Measurements from ENCODE around the gene AUTS2.

The AUTS2 gene

DNA sequence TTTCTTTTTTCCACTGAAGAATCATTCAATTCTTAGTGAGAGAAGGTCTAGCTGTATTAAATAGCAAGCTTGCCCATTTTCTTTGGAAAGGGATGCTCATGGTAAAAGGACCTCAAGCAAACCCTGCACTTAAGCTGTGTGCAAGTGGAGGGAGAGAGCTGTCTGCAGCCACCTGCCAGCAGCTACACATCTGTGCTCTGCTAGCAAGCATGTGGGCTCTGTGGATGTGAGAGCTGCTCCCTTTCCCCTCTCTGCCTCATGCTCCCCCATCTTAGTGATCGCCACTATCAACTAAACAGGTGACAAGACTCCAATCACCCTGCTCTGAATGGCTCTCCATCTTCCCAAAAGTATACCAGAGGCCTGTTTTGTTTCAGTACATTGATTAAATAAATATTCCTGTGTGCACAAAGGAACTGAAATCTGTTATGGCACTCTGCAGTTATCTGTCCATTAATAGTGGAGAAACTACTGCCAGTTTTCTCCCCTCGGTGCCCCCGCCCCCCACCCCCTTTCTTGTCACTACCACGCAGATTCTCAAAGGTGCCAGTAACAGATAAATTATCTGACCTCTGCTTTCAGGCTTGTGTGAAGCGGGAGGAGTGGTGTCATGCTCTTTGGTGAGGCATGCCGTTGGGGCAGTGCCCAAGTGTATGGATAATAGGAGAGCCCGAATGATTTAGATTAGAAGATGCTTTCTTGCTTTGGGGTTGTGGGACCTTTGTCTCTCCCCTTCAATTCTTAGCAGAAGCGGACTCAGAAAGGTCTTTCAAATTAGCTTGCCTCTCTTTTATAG, 26.4 kb downstream of the AUTS2 start:
- no peak for DNase-seq (ENCODE audit: low read depth in 2 of 2)

DNA sequence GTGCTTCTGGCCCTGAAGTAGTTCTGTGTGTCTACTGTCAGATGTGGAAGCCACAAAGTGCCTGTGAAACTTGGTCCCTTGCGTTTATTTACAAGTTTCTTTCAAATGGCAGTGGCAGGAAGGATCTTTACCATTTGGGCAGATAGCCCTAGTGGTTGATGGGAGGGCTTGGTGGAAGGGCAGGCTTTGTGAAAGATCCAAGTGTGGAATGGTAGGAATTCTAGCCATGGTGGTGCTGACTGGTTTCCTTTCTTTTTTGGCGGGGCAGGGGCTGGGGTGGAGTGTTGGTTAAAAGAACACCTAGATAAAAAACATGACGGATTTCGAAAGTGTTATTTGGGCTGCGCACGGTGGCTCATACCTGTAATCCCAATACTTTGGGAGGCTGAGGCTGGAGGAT, 27.0 kb downstream of the AUTS2 start:
- no peak for DNase-seq (ENCODE audit: low read depth in 2 of 2)

DNA sequence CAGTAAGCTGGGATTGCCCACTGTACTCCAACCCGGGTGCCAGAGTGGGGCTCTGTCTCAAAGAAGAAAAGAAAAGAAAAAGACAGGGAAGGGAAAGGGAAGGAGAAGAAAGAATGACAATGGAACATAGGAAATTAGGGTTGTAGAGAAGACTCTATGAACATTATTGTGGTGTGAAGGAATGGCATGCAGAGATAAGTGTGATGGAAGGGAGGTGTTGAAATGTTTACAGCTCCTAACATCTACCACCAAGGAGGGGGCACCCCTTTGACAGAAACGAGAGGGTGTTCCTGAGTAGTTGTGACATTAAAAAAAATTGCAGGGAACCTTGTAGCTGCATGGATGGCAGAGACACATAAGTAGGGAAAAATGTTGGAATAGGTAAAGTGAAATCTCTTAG, 27.5 kb downstream of the AUTS2 start:
- no peak for DNase-seq (ENCODE audit: low read depth in 2 of 2)

DNA sequence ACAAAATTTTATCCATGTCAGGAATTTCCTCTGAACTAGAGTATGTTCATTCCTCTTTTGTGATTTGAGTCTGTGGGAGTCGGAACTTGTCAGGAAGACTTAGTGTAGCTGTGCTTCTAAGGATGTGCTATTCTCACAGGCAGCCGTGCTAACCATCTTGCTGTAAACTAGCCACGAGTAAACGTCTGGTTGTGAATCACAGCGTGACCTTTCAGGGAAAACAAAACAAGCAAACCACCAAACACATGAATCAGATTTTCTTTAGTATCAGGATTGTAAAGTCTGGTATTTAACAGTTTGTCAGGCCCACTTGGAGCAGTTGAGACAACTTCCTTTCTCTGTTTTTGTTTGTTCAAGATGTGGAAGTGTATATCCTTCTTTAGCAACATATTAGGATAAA, 32.0 kb downstream of the AUTS2 start:
- no peak for DNase-seq (ENCODE audit: low read depth in 2 of 2)

DNA sequence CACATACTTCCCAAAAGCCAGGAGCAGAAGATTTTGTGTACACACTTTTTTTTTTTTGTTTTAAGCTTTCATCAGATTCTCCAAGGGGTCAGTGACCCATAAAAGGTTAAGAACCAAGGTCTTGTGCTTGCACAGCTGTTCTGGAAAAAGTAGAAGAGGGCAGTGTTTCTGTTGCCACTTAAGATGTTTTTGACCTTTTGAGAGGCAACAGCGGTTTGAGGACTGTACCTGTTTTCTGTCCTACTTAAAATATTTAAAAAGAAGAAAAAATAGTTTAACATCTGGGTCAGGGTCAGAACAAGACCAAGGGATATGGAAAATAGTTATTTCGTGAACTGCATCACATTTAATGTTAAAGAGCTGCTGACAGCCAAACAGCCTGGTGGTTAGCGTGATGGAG, 32.9 kb downstream of the AUTS2 start:
- DNase-seq (ENCODE audit: low read depth in 2 of 2), result no peak

DNA sequence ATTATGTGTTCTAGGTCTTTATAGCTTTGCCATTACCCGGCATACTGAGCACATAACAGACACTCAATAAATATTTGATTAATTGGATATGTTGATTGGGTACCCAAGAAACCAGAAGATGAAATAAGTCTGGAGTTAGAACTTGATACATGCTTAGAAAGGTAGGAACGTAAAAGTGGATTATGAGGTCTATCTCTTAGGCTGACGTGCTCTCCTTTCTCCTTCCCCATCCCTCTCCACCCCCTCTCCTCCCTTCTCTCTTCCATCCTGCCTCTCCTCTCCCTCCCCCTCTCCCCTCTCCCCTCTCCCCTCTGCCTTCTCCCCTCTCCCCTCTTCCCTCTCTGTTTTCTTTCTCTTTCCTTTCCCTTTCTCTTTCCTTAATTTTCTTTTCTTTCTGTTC, 34.0 kb downstream of the AUTS2 start:
- DNase-seq (ENCODE audit: low read depth in 2 of 2), result no peak

DNA sequence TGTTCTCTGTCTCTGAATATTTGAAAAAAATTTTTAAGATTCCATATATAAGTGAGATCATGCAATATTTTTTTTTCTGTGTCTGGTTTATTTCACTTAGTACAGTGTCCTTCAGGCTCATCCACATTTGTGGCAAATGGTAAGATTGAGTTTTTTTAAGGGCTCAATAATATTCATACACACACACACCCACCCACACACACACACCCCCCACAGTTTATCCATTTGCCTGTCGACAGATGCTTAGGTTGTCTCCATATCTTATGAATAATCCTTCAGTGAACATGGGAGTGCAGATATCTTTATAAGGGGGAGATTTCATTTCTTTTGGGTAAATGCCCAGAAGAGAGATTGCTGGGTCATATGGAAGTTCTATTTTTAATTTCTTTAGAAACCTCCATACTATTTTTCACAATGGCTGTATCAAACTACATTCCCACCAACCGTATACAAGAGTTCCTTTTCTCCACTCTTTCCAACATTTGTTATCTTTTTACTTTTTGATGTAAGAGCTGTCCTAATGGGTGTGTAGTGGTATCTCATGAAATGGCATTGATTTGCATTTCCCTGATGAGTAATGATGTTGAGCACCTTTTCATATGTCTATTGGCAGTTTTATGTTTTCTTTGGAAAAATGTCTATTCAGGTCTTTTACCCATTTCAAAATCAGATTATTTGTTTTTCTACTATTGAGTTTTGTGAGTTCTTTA, 35.0 kb downstream of the AUTS2 start:
- DNase-seq (ENCODE audit: low read depth in 2 of 2), result no peak

DNA sequence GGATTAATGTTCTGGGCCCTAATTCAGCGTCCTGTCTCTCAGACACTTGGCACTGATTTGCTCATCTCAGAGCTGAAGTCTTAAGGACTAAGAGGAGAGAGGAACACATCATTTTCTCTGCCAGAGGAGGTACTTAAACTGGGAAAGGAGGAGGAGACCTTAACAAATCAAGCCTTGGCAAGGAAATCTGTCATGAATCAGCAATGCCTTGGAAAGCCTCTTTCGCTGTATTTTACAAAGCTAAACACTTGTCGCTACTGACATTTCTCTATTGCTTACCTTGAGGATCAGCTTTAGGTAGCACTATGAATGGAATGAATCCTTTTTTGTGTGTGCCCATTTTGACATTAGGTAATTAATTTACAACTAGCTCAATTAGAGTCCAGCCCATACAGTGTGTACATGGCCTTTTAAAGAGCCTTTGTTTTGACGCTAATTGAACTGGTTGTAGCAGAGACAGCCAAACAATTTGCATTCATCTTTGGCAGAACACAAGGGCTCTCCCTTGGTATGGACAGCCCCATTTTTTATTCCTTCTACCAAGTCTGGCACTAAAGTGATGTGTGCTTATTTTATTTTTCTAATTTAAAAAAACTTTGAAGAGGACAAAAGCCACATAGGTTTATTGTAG, 37.4 kb downstream of the AUTS2 start:
- DNase-seq (ENCODE audit: low read depth in 2 of 2), result no peak

DNA sequence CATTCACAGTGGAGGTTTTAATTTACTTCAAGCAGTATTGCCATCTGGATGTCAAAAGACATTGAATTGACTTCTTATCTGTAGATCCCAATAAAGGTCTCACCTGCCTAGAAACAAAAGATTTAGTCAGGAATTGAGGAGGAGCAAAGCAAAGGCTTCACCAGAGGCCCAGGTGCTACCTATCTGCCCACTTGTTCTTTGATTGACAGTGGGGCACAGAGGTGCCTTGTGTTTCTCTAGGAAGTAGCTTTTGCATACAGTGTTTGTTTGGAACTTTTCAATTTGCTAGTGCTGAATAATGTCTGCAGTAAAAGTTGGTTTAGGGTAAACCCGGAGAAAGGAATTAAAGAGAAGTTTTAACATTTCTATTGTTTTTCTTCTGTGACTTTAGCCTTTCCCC, 40.4 kb downstream of the AUTS2 start:
- no peak for DNase-seq (ENCODE audit: low read depth in 2 of 2)

DNA sequence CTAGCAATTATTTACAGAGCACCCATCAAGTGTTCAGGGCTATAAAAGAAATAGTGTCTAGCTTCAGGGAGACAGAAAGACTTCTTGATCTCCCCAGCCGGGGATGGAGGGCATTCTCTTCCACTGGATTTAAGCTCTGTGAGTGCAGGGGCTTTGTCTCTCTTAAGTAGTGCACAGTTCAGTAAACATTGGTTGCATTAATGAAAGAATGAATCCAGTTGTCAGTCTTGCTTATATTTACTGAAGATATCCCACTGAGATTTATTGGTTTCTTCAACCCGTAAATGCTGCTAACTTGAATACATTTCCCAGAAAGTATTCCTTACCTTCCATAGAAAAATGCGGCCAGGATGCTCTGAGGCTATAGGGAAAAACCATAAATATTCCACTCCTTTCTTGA, 41.9 kb downstream of the AUTS2 start:
- no peak for DNase-seq (ENCODE audit: low read depth in 2 of 2)

DNA sequence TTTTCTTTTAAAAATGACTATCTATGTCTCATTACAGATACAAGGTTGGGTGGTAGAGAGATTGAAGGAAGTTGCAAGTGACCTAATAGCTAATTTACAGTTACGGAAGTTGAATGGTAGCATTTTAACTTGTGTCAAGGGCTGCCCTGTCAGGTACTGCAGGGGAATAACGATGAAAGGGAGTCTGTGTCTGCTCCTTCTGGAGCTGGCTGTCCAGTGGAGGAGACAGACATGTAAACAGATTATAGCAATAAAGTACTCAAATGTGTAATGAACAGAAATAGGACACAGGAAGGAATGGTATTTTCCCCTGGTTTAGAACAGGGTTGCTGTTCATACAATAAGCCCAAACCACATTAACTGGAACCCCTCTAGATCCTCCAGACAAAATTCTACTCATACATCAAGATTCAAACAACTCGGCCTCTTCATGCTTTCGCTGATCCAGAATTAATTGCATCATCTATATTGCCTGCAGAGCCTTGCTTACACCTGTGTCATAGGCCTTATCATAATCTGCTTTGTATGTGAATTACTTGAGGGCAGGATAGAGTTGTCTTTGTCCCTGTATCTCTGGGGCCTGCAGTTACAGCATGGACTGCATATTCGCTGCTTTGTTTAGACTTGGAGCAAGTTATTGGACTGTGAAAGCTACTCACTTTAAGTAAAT, 42.8 kb downstream of the AUTS2 start:
- DNase-seq (ENCODE audit: low read depth in 2 of 2), result no peak

DNA sequence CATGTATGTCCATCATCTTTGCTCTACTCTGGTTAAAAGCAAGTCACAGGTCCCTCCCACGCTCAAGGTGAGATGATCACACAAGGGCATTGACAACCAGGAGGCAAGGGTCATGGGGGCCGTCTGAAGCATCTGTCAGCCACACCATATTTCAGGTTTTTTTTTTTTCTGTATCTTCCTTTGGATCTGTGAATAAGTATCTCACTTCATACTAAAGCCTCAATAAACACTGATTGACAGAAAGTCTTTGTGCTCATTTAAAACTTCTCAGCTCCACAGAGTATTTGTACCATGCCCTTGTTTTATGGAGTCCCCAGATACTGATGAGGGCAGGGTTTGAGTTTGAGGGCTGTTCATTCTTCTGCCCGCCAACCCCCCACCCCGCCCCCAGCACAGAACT, 45.0 kb downstream of the AUTS2 start:
- DNase-seq (ENCODE audit: low read depth in 2 of 2), result no peak

DNA sequence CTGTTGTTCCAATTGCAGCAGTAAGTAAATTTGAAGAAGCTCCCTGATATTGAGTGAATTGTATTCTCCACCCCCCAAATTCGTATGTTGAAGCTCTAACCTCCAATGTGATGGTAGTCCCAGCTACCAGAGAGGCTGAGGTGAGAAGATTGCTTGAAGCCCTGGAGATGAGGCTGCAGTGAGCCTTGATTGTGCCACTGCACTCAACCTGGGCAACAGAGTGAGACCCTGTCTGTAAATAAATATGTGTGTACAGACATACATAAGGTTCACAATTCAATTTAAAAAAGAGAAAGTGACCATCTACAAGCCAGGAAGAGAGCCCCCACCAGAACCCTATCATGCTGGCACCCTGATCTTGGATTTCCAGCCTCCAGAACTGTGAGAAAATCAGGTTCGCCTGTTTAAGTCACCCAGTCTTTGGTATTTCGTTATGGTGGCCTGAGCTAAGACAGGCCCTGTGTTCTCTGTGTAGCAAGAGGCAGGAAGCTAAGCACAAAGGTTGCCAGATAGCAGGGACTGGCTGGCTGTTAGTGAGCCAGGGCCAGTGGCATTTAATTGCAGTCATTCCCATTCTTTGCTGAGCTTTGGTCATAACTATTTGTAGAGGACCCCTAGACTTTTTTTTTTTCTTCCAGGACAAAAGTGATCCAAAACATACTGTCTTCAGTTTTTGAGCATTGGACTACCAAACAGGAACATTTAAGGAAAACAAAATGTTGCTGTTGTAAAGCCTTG, 45.6 kb downstream of the AUTS2 start:
- no peak for DNase-seq (ENCODE audit: low read depth in 2 of 2)

DNA sequence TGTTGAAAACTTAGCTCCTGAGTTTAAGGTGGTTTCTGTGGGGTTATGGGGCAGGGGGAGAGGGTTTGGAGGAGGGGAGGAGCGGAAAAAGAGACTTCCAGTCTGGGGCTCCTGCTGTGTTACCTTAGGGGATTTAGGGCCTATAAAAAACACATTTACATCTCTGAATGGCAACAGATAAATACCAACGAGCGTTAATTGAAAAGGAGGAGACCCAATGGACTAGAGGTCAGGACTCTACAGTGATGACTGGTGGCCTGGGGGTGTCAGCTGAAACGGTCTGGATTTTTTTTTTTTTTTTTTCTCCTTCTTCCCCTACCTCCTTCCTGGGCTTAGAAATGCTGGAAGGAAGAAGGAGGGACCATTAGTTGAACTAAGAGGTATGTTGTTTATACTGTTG, 47.4 kb downstream of the AUTS2 start:
- no peak for DNase-seq (ENCODE audit: low read depth in 2 of 2)

DNA sequence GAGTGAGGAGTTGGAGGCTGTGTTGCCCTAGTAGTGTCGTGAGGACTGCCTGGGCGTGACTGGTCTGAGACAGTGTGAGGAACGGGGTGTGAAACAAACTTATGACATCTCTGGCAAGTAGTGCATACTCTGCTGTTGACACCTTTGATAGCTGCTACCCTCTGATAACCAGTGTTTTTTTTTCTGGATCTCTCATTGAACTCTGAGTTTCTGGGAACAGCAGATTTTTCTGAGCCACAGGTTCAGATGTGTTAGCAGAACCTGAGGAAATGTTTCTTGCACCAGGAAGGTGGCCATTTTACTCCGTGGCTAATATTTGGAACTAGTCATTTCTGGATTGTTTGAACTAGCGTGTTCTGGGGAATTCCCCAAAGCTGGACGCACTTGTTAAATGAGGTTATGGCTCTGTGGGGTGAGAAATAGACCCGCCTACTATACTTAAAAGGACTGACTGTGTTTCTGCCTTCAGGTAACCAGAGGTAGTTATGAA, 52.9 kb downstream of the AUTS2 start:
- peak in 1 of 2 donors; percentile 2 for DNase-seq (ENCODE audit: low read depth in 2 of 2)

DNA sequence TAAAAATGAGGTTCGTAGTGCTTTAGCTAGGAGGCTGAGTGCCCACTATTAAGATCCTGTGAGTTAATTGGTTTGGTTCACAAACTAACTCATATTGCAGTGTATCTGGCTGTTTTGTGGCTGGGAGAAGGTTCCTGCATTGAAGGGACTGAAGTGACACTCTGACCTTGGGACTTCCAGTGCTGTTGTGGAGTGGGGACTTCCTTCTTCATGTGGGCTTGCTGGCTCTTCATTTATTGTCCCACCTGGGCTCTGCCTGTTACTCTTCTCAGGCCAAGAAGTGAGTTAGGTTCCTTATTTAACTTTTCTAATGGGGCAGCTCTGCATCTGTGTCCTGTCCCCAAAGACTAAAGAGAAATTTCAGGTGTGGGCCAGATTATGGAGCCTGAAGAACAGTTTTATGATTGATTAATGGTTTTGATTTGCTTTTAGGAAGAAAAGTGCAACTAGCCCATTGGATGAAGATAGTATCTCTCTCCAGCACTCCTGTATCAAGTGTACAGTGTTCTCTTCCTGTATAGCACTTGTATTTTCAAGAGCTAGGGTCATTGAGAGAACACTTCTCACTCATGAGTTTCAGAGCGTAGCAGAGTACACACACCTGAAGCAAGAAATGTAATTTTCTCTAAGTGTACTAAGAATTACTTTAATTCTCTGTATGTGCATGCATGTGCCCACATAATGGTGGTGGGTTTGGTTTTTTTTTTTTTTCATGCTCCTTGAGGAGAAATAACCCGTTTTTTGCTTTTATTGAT, 54.8 kb downstream of the AUTS2 start:
- DNase-seq (ENCODE audit: low read depth in 2 of 2), result no peak

DNA sequence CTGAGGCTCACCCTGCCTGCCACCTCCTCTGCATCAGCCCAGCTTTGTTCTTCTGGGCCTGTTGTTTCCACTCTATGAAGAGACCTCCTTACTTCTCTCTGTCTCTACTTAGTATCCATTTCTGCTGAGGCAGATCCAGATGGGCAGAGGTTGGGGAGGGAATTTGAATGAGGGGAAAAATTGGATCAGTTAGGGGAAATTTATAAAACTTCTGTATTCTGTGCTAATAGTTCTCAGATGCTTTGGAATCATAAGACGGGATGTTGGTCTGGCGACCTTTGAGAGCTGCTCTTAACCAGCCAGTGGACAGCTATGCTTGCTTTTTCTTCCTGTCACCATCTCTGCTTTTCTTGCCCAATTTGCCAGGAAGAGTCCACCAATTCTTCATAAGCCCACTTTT, 55.5 kb downstream of the AUTS2 start:
- no peak for DNase-seq (ENCODE audit: low read depth in 2 of 2)

DNA sequence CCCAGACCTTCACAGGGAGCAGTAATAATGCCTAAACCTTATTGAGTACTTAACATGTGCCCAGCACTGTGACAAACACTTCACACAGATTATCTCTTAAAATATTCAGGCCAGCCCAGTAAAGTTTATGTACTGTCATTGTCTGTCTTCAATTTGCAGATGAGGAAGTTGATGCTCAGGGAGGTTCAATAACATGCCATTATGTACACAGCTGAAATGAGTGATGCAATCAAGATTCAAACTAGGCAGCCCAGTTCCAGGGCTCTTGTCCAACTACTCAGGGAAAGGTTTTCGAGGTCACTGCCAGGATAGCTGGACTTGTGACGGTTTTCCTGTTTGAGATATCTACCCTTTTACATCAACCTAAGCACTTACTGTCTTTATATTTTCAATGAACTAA, 56.1 kb downstream of the AUTS2 start:
- DNase-seq (ENCODE audit: low read depth in 2 of 2), result no peak

DNA sequence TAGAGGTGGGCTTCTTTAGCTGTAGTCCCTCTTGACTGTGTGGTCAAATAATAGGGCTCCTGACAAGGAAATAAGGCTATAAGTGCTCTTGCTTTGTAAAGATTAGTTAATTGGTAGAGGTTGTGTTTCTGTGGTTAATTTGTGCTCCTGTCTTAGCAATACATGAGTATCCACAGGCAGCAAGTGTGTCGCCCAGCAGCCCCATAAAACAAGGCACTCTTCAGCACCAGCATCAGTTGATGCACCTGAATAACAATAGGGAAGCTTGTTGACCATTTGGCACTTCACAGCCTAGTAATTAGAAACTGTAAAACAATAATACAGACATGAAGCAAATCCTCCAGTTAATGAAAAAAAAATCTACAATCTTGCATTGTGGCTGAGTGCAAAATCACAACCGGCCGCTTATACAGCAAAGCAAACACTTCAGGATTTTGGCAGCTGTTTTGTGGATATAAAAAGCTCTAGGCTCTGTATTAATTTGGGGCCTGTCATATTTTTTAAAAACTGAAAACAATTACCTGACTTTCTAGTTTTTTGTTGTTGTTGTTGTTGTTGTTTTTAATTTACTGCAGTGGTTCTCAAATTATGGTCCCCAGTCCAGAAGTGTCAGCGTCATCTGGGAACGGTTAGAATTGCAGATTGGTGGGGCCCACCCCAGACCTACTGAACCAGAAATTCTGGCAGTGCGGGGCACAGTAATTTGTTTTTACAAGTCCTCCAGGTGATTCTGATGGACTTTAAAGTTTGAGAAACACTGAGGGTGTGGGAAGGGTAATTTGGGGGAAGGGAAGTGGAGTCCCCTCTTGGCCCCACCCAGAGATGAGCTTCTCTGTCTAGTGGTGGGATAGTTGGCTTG, 56.8 kb downstream of the AUTS2 start:
- no peak for DNase-seq (ENCODE audit: low read depth in 2 of 2)

DNA sequence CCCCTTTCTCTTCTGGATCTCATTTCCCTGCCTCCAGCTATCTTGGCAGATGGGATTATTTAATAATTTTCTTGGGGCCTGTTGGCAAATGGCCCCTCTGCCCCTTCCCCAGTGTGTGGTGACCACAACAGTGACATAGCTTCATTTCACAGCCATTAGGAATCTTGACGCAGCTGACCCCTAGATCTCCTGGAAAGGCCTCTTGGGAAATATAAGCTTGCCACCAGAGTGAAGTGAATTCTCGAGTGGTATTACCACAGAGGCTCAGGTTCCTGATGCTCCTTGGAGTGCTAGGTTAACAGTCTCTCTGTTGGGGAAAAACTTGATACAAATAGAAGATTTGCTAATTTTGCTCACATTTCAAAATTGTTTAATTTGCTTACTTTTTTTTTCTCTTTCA, 57.8 kb downstream of the AUTS2 start:
- no peak for DNase-seq (ENCODE audit: low read depth in 2 of 2)
